Stimulated activated naive CD4-positive, alpha-beta T cell treated with Interleukin-2 at 50 U/mL for 16 hours (primary cell): ENCODE data around the gene GANAB.
"Not testable (repeated sequence)": the region's sequence is repeated elsewhere in the genome, so short reads cannot be mapped to it uniquely, and the experiment has no call there.

Experiments
- DNase-seq: peaks from one replicate; lab custom pipeline; 2025; lab: John Stamatoyannopoulos, UW

GANAB gene

GRCh38 chr11:62666259-62666926, 20.0 kb upstream of the GANAB start:
- no peak for DNase-seq

DNA sequence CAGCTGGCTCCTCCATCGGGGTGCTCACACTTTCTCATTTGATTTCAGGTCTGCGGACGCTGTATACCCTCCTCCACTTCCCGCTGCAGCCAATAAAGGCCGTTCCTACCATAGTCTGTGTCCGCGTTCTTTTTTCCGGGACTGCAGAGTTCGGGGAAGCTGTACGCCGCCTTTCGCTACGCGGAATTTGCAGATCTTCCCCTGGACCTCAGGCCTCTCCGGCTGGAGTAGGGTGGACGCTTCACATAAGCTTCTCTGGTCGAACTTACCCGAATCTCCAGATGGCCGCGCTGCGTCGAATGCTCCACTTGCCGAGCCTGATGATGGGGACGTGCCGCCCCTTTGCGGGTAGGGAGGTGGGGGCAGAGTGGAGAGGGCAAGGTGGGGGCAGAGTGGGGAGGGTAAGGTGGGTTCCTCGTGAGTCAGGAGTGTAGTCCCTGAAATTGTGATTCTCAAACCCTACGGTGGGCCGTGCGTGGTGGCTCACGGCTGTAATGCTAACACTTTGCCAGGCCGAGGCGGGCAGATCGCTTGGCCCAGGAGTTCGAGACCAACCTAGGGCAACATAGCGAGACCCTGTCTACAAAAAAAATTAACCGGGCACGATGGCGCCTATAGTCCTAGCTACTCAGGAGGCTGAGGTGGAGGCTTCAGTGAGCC, 19.3 kb upstream of the GANAB start:
- DNase-seq: peak; percentile 70

GRCh38 chr11:62665075-62665598, 18.7 kb upstream of the GANAB start, which contains the start of the genes C11orf98 and CSKMT:
Gene C11orf98 (minus strand): TSS chr11:62665210. CDS start chr11:62665169, 41 bp downstream.
Gene CSKMT (plus strand): TSS chr11:62665312. CDS start chr11:62665880, 568 bp downstream.
- peak; percentile 91 for DNase-seq

- peak; percentile 57 for DNase-seq
Observed at GRCh38 chr11:62664405-62665074, 18.1 kb upstream of the GANAB start.

- no peak for DNase-seq
Observed at GRCh38 chr11:62656796-62657429, 10.5 kb upstream of the GANAB start.

- DNase-seq: no peak
Observed at GRCh38 chr11:62654297-62654696, 7.9 kb upstream of the GANAB start.

- DNase-seq: no peak
Observed at GRCh38 chr11:62652161-62653006, 6.0 kb upstream of the GANAB start.

- DNase-seq: not testable (repeated sequence)
Observed at GRCh38 chr11:62650283-62650682, 3.9 kb upstream of the GANAB start.

- no peak for DNase-seq
Observed at GRCh38 chr11:62649486-62649885, 3.1 kb upstream of the GANAB start.

GRCh38 chr11:62648967-62649364, 2.6 kb upstream of the GANAB start:
- DNase-seq: no peak

DNA sequence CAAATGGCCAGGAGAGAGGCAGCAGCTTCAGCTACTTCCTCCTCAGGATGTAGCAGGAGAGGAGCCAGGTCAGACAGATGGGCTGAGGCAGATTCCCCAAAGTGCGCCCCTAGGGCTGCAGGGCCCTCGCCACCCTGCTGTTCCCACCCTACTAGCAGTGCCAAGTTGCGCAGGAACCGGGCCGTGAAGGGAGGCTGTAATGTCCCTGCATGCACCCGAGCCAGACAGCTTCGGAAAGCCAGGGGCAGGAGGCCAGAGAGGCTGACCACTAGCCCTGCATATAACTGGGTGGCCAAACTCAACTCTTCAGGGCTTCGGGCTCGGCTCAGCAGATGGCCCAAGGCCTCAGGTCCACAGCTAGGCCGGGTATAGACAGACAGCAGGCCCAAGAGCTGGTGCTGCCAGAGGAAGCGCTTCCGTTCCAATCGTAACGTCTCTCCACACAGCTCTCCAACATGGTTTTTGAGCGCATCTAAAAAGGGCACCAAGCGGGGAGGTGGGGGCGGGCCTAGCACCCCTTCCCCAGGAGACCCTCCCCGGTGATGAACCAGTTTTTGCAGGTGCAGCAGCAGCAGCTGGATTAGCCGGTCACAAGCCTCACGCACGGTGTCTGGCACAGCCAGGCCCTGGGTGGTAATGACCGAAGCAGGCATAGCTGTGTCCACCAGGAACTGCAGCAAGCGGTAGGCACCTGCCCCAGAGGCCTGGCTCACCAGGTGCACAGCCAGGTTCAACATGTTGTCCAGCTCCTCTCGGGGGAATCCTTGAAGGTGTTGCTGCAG, 2.0 kb upstream of the GANAB start:
- no peak for DNase-seq

DNA sequence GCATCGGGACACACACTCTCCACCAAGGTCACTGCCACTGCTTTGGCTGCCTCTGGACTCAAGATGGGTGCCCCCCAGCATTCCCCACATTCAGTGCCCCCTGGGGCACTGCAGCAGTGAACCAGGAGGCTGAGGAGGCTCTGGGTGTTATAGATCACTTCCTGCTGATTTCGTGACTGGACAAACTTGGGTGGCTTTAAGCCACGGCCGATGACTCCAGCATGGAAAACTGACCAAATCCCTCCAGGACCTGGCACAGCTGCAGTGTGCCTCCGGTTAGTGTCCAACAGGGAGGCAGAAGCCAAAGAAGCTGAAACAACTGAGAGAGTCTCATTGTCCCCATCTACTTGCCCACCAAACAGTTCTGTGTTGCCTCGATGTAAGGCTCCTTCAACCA, 1.2 kb upstream of the GANAB start:
- no peak for DNase-seq

DNA sequence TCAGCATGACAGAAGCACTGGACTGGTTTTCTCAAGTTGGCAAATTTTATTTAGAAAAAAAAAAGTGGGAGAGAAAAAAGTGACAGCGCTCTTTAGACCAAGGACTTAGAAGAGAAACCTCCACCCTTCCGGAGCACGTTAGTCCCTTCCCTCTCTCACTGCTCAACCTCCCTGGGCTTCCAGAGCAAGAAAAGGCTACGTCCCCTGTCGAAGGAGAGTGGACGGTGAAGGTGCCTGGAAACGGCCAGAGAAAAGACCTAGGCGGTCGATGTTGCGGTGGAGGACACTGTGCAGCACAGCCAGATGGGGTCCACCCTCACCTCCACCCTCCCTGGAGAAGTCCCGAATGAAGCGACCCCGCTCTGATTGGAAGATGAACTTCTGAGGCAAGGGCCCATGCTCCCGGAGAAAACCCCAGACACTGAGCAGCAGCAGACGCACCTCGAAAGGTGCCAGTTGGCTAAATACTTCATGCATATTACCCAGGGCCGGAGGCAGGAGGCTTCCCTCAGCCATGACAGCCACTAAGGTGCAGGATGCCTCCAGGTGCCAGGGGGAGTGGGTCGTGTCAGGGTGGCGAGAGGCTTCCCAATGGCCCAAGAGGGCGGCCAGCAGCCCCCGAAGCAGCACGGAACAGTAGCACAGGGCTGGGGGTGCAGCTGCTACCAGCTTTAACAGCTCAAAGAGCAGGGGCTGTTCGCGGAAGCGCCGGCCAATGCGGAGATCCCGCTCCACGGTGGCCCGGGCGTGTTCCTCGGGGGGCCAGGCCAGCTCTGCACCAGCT, 604 bp upstream of the GANAB start:
- DNase-seq: no peak

- DNase-seq: no peak
Observed at GRCh38 chr11:62645671-62645945, 805 bp downstream of the GANAB start.

DNA sequence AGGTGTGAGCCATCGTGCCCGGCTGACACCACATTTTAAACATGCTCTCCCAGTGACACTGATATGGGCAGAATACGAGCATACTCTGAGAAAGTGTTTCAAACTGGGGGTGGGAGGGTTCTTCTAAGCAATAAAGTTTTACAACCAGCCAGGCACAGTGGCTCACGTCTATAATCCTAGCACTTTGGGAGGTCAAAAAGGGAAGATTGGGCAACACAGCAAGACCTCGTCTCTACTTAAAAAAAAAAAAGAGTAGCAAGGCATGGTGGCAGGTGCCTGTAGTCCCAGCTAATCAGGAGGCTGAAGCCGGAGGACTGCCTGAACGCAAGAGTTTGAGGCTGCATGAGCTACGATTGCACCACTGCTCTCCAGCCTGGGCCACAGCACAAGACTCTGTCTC, 2.2 kb downstream of the GANAB start:
- DNase-seq: no peak

DNA sequence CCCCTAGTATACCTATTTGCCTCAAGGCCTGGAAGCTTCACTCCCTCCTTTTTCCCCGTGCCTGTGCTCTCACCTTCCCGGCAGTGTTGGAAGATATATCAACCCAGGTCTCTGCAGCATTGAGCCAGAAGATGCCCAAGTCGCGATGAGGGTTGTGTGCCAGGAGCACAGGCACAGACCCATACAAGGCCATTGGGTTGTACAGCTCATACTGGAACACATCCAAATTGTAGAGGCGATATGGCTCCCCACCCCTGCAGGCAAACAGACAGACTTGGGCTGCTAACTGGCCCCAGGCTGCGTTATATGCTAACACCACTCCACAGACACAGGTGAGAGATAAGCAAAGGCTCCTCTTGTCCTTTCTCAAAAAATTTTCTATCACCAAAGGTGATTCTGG, 13.9 kb downstream of the GANAB start:
- no peak for DNase-seq

DNA sequence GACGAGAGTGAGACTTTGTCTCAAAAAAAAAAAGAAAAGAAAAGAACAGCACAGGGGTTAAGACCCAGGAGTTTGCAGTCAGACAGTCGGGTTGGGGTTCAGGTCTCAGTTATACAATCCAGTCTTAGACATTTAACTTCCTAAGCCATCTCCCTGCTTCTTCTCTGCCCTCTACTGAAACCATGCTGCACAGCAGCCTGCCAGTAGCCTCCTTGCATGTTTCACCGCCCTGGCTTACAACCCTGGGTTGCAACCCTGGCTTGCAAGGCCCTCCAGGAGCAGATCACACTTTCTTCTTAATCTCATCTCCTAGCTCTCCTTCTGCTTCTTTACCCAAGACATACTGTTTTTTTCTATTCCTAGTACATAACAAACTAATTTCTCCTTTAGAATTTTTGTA, 18.7 kb downstream of the GANAB start:
- no peak for DNase-seq

GRCh38 chr11:62622476-62623089, 23.8 kb downstream of the GANAB start:
- DNase-seq: no peak

- peak; percentile 94 for DNase-seq
Observed at GRCh38 chr11:62621567-62622470, 24.6 kb downstream of the GANAB start, which contains the start of gene B3GAT3. Gene B3GAT3 (minus strand): TSS chr11:62621986. CDS start chr11:62621947, 39 bp downstream.
